H1 (cell line): ENCODE data around the gene MIB2. TPM values are rescaled to one million over a fixed set of nuclear protein-coding genes. Genes with fewer than 3 reads are reported as not detected.

Experiments used
- CHD1 ChIP-seq: IDR thresholded peaks from 2 replicates; pipeline ENCODE4 v1.6.1; 2012; ENCODE audit warnings: low read depth, low read length, improper control_type of control experiment
- CHD7 ChIP-seq: fragments of 300-600 bp; sonication (generic); IDR thresholded peaks from 2 replicates; pipeline ENCODE4 v1.7.1; 2012; ENCODE audit warnings: low read length, moderate library complexity, mild to moderate bottlenecking, inconsistent platforms; ENCODE audit not compliant: insufficient replicate concordance
- CREB1 ChIP-seq: IDR thresholded peaks from 2 replicates; pipeline ENCODE4 v1.6.1; 2012; ENCODE audit warnings: inconsistent platforms
- EP300 ChIP-seq, 2 experiments: IDR thresholded peaks; 1 replicate in 1 of 2; 2 replicates in 1 of 2; pipeline ENCODE4 v1.6.1; 2011 to 2012; ENCODE audit warnings: low read depth in 2 of 2, low read length in 2 of 2, mild to moderate bottlenecking in 2 of 2, borderline replicate concordance in 1 of 2, inconsistent platforms in 1 of 2, moderate library complexity in 1 of 2
- FOSL1 ChIP-seq: IDR thresholded peaks from 2 replicates; pipeline ENCODE4 v1.6.1; 2011; ENCODE audit warnings: mild to moderate bottlenecking, low read depth, low read length, moderate library complexity; ENCODE audit not compliant: insufficient read depth
- KDM1A ChIP-seq: fragments of 200-600, 300-600 bp; sonication (generic); IDR thresholded peaks from 2 replicates; pipeline ENCODE4 v1.7.1; 2016; ENCODE audit warnings: mild to moderate bottlenecking, low read length, borderline replicate concordance
- KDM4A ChIP-seq: IDR thresholded peaks from one replicate; pipeline ENCODE4 v1.7.1; 2012; ENCODE audit warnings: low read depth, mild to moderate bottlenecking, moderate library complexity, low read length, inconsistent platforms; ENCODE audit not compliant: severe bottlenecking
- KDM5A ChIP-seq: fragments of 200-600 bp; IDR thresholded peaks from 2 replicates; pipeline ENCODE4 v1.7.1; 2012; ENCODE audit warnings: mild to moderate bottlenecking, low read length, inconsistent platforms, mixed read lengths
- SUZ12 ChIP-seq: fragments of 200-600 bp; sonication (generic); IDR thresholded peaks from 2 replicates; pipeline ENCODE4 v1.6.1; 2012; ENCODE audit warnings: mild to moderate bottlenecking, inconsistent platforms, low read length, moderate library complexity, mixed read lengths
- TAF1 ChIP-seq: IDR thresholded peaks from 2 replicates; pipeline ENCODE4 v1.6.1; 2011; ENCODE audit warnings: mild to moderate bottlenecking, low read depth, low read length
- polyA plus RNA-seq, 7 experiments: library from polyadenylated mRNA; depleted of rRNA in 3 of 7; stranded (reverse) in 5 of 7; unstranded in 2 of 7; fragments of >200 nt in 5 of 7; fragments of 200-250 nt in 2 of 7; gene quantifications; 1 replicate in 5 of 7; 2 replicates in 1 of 7; 4 replicates in 1 of 7; pipeline versions ENCODE4 v1.2.1 to v1.2.3, GENCODE V29; 2011 to 2013; ENCODE audit warnings: missing spikeins in 2 of 7, mixed read lengths in 2 of 7
- total RNA-seq: library from RNA; stranded (reverse); fragmentation: NEBNext Ultra II Directional; extraction: Animal tissue kit (Norgen Biotek cat#: 25700); gene quantifications from 2 replicates; pipeline ENCODE4 v1.2.1, GENCODE V29; 2021

Gene MIB2
- total and polyA plus RNA-seq, 2 of the 8 experiments (the other 6 are each of a cell fraction or from before 2014, with no cell fraction given), result 32.5 to 60.0 TPM

GRCh38 chr1:1618396-1619068, 3.2 kb downstream of the MIB2 start (continued):
- TF ChIP-seq EP300 (IDR thresholded peaks at IDR 0.05; ENCODE audit: borderline replicate concordance in 1 of 2, low read depth in 2 of 2, low read length in 2 of 2) (no peak), TAF1 (no peak), CREB1 (no peak), KDM4A (no peak), FOSL1 (no peak), KDM1A (no peak), CHD7 (no peak), SUZ12 (no peak), KDM5A (no peak), CHD1 (no peak)
